GM10266 (cell line): ENCODE results near the gene AGPAT3.

Experiments used
- DNase-seq: peaks from one replicate; pipeline ENCODE4 v3.0.0; 2012; ENCODE audit errors: extremely low spot score
- CTCF ChIP-seq: IDR thresholded peaks from 2 replicates; pipeline ENCODE4 v1.5.1; 2012; ENCODE audit warnings: mild to moderate bottlenecking, low read depth; ENCODE audit not compliant: control insufficient read depth, insufficient read depth; ENCODE audit errors: missing control alignments

Gene AGPAT3

GRCh38 chr21:44020551-44020950, 155.5 kb downstream of the AGPAT3 start:
- TF ChIP-seq CTCF, result no peak
- no peak for DNase-seq

- no peak for DNase-seq
- TF ChIP-seq CTCF, result no peak
These were observed 156.0 kb downstream of the AGPAT3 start for GRCh38 chr21:44021064-44021463.

- TF ChIP-seq CTCF, result no peak
- DNase-seq, result no peak
These were observed 159.2 kb downstream of the AGPAT3 start for GRCh38 chr21:44024257-44024656.

GRCh38 chr21:44024887-44025353, 159.9 kb downstream of the AGPAT3 start:
- no peak for DNase-seq
- no peak for TF ChIP-seq CTCF

- DNase-seq, result no peak
- TF ChIP-seq CTCF, result no peak
These were observed 162.7 kb downstream of the AGPAT3 start for GRCh38 chr21:44027607-44028286.

GRCh38 chr21:44028287-44028659, 163.2 kb downstream of the AGPAT3 start:
- no peak for DNase-seq
- no peak for TF ChIP-seq CTCF

- no peak for DNase-seq
- TF ChIP-seq CTCF, result no peak
These were observed 164.6 kb downstream of the AGPAT3 start for GRCh38 chr21:44029460-44030087.
